Pulmonary artery endothelial cell (primary cell): Measurements from ENCODE around the gene CADM3. TPM values are rescaled to one million over a fixed set of nuclear protein-coding genes. Genes with fewer than 3 reads are reported as not detected.

Source experiments
- total RNA-seq: library from RNA; depleted of rRNA; stranded (reverse); fragments of >200 nt; gene quantifications from 2 replicates; pipeline ENCODE4 v1.2.3, GENCODE V29; 2014

CADM3 gene
- total RNA-seq, 1 donor from 2014 or later: 29.6 TPM

Other genes starting within 250 kb of the CADM3 start
- gene PYHIN1, start 240.1 kb upstream of the CADM3 start, total RNA-seq: not detected in 2 replicates
- 117 and 121 TPM in 2 replicates for gene IFI16, start 161.7 kb upstream of the CADM3 start, total RNA-seq
- gene AIM2, start 94.8 kb upstream of the CADM3 start, total RNA-seq: not detected in 2 replicates
- gene ACKR1, start 33.3 kb downstream of the CADM3 start, total RNA-seq: 0.86 TPM in 1 of 2 replicates, not detected in the other
- not detected in 2 replicates for gene FCER1A, start 130.7 kb downstream of the CADM3 start, total RNA-seq